Fibroblast of skin of right quadriceps (primary cell): ENCODE measurements around the gene NCAM1.

ENCODE experiments used
- DNase-seq: peaks from one replicate; pipeline ENCODE4 v3.0.0-alpha.2; 2013

The NCAM1 gene

DNA sequence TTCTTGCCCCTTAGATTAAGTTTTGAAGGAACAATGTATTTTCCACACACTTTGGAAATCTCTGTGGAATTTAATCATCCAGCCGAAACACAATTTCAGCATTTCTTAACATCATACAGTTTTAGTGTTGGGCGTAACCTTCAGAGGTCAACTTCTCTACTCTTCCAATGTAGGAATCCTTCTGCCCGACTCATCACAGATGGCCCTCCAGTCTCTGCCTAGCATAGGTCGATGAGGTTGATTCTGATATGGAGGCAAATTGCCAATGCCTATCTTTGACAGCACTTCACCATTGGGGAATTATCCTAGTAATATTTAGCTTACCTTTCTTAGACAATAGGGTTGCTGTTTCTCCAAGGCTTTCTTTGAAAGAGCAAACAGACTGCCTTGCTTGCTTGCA is 177.5 kb downstream of the NCAM1 start:
- no peak for DNase-seq

DNA sequence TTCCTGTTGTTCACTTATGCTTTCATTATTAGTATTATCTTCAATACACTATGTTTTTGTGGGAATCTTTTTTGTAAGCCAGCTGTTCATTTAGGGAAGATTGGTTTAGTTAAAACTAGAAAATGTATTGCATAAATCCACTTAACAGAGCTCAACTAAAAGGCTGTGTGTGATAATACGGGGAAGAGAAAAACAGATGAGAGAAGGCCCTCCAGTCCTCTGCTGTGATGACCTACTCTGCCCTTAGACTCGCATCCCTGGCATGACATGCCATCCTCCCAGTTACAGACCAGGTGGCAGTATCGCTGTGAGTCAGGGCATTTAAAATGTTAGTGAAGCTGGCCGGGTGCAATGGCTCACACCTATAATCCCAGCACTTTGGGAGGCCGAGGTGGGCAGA is 179.8 kb downstream of the NCAM1 start:
- no peak for DNase-seq

DNA sequence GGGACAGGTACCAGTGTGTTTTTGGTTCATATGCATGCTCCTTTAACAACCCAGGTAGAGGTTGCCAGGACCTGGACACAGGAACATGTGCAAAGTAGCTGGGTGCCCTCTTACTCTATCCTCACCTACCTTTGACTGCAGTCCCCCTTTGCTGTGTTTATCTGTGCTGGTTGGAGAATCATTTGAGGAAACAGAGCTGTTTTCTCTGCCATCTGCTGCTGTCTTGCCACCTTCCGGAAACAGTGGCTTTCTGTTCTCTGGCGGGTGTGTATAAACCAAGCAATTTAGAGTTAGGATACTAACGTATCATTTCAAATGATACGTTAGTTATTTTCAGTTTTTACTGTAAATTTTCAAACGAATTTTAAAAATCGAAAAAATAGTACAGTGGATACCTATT is 181.3 kb downstream of the NCAM1 start:
- no peak for DNase-seq

DNA sequence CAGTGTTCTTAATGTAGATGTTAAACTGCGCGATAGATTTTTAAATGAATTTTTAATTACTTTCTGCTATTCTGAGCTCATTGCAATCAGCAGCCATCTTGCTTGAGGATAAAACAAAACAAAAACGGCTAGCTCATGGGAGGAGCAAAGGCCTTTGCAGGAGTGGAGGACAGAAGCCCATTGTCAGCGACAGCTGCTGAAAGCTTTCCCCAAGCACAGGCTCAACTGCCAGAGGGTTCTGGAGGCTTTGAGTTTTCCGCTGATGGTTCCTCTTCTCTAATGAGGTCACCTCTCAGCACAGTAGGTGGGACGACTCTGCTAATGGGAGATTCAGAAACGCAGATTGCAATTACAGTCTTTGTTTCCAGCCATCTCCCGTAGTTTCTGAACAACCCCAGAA is 186.0 kb downstream of the NCAM1 start:
- DNase-seq = no peak

DNA sequence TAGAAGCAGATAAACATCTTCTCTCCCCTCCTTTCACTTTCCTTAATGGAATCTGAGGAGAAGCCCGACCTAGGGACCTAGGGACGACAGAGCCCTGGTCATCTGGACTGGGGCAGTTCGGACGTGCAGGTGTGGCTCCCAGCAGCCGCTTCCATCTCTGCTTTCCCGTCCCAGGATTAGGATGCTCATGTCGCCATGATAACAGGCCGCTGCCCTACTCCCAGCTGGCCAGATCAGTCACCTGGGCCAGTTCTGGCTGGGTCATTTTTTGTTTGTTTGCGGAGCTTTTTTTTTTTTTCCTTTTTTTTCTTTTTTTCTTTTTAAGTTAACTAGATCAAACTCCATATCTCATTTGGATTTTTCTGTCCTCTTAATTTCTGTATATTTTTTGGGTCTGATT is 186.9 kb downstream of the NCAM1 start:
- no peak for DNase-seq

DNA sequence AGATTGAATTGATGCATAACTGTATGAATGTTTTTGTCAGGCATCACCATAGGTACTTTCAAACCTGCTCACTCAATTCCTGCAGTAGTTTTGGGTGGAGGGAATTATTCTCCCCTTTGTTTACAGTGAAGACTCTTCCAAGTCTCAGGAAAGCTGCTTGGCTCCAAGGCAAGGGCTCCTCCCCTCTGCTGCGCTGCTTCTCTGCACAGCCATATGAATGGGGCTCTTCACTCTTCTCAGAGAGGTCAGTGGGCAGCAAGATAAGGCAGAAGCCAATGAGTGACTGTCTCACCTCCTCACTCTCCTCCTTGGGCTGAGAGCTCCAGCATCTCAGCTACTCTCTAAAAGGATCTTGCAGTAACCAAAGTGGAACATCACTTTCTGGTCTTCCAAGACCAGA is 187.4 kb downstream of the NCAM1 start:
- DNase-seq = no peak

DNA sequence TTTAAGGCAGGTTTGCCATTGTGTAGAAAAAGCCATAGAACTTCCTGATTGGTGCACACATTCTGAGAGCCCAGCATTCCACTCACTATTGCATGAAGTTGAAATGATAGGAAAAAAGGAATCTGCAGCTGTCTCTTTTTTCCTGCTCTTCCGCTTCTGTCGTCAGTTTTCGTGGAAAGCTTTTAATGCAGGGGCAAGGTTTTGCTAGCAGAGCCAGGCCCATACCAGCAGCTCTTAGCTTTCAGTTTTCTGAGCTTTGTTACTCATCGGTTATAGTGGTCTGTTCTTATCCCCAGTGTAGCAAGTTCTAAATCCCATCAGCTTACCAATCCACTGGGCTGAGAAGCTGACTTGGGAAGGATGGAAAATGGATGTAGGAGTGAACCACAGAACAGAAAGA is 190.3 kb downstream of the NCAM1 start:
- no peak for DNase-seq

DNA sequence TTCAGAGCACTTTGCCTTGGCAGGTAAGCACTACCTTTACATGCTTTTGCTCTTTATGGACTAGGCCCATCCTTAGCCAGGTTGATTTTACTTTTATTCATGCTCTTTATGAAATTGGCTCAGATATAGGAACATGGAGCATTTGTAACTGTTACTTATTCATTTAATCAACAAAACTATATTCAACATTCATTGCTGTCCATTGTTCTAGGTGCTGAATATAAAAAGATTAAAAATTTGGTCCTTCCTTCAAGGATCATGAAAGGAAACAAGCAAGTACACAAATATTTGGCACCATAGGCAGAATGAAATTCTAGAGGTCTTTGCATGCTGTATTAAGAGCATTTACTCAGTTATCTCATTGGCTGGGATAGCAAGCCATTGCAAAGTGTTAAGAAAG is 191.3 kb downstream of the NCAM1 start:
- no peak for DNase-seq

DNA sequence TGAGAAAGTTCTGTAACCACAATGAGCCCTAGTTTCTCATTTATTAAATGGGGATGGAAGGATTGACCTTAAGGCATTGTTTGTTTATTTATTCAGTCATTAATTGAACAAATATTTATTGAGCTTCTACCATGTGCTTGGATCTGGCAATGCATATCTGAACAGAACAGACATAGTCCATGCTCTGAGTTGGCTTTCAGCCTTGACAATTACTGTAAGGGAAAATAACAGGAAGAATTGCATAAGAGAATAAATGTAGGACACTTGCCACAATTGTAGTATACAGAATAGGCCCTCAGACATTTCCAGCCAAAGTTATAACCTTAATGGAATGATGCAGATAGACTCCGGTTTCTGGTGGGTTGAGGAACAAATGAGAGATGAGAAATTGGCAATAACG is 192.6 kb downstream of the NCAM1 start:
- DNase-seq = no peak

DNA sequence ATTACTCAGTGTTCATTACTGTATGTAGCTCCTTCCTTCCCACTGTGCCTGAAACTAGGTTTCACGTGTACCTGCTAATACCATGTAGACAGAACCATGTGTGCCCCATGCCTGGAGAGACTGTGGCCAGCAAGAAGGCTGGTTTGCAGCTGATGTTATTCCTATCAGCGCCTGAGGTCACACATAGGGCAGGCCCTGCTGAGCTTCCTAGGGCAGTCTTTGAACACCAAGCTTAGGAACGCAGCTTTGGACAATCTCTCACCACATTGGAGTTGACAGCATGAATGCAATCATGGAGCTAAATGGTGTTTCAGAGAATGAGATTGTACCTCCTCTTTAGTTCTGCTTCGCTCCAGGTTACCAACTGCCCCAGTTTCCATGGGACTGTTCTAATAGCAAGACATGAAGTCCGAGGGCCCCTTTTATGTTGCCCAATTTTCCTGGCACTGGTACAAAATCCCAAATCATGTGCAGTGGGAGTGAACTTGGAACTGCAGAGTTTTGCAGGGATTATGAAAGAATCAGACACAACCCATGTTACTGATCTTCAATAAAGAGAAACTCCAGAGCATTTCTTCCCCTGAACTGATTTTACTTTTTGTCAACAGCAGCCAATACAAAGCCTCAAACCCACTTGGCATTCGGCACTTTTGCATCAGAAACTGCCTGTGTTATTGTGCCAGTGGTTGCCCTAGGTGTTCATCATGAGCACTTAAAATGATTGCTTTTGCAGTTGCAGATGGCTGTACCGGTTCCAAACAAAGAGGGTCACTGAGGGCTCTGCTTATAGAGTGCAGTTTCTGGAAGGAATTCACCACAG is 199.0 kb downstream of the NCAM1 start:
- no peak for DNase-seq

DNA sequence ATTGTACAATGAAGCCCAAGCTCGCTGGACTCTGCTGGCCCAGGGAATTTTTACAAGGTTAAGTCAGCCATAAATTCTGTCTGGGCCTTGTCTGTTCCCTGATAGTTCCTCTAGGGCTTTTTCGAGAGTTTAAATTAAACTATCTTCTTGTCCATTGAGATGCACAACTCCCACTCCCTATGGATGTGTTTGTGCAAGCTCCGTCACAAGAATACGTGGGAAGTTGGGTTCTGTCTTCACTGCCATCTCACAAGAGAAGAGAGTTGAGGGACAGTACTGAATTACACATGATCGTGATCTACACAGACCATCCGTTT is 199.5 kb downstream of the NCAM1 start:
- DNase-seq = no peak

DNA sequence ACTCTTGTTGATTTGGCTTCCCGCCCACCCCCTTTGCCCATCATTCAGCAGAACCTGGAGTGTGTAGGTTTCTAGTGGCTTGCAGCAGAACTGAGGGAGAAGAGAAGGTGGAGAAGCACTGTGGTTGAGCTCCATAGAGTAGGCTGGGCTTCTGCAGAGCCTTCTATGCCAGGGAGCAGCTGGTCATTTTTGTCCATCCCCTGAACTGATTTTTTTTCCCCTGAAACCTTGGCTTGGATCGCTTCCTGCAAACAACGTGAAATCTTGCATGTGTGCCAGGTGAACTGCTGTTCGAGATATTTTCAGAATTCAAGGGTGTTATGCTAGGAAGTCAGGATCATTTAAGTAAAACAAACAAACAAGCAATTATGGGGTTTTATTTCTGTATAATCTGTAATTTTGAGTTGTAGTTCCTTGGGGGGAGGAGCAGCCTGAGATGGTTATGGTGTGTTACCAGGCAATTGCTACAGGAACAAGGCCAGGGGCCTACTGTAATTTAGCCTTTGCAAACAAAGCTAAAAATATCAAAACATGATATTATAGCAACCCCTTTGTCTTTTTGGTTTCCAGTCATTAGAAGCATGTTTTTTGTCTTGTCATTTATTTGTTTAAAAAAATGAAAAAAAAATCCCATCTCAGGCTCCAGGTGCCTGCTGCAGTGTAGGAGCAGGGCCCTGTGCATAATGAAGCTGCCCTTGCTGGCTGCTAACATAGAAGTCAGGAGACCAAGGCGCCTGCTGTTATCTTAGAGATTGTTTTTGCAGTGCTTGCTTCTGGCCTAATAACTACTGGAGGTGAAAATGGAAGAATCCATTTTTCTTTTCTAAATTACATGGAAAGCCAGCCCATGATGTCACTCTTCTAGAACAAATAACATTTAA is 200.7 kb downstream of the NCAM1 start:
- no peak for DNase-seq

DNA sequence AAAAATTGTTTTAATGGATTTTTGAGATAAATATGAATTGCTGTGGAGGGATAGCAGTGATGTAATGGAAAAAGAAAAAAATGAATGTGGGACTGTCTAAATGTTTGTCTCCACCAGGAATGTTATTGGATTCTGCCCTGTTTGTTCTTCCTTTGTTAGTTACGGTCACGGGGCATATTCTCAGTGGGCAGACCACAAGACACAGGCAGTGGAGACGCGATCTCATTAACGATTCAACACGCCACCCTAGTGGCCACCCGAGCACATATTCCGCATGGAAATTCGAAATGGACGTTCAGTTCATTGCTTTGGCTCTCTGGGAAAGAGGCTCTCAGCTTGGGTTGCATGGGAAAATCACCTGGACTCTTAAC is 201.4 kb downstream of the NCAM1 start:
- no peak for DNase-seq

DNA sequence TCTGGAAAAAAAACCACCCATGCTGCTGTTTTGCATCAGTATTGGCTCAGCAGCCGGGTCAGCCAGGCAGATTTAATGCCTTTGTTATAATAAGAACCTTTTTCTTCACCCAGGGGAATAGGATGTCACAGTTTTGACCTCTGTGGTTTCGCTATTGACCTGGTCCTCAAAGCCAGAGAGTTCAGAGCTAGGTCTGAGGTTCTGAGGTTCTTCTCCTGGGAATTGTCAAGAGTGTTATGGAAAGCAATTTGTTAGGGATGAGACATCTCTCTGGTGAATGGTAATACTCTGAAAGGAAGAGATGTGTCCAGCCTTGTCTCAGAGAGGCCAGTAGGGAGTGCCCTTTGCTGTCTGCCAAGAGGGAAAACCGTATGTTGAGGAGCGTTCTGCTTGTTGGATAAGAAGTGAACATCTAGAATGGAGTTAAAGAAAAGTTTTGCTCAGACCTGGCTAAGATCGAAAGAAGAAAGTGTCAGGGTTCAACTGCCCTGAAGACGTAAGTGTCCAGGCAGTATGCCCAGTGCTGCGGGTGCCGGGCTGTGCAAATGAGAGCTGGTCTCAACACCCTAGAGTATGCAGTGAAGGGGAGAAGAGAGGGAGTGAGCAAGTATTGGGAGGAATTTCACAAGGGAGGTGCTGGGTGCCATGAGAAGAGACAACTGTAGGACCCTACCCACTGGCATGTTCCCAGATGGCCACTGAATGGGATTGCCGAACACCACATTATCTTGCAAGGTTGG is 202.2 kb downstream of the NCAM1 start:
- peak; percentile 38 for DNase-seq

DNA sequence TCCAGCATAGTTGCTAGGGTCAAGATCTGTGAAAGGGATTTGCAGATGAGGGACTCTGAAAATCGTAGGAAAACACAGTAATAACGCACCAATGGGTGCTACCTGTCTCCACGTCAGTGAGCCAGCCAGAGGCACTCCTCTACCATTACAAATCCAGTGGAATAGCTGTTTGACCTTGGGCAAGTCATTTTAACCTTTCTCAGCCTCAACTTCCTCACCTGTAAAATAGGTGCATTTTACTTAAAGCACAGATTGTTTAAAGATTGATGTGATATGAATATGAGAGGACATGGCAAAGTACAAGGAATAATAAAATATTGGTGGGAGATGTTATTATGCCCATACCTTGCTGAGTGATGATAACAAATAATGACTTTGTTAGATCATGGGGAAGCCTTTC is 205.1 kb downstream of the NCAM1 start:
- DNase-seq = no peak

DNA sequence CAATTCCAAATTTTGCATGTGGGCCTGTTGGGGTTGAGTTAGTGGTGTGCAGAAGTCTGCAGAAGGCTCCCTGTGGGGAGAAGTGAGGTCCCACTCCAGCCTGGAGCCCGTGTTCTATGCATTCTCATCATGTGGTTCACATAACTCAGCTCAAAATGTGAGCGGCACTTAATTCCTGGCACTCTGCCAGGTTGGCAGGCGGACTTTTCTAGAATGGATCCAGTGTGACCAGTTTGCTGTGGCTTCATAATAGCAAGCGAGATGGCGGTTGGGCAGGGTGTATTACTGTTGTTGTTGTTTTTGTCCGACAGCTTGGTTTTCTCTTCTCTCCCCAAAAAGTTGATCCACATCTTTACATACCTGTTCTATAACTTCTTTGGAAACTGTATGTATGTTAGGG is 206.4 kb downstream of the NCAM1 start:
- no peak for DNase-seq

DNA sequence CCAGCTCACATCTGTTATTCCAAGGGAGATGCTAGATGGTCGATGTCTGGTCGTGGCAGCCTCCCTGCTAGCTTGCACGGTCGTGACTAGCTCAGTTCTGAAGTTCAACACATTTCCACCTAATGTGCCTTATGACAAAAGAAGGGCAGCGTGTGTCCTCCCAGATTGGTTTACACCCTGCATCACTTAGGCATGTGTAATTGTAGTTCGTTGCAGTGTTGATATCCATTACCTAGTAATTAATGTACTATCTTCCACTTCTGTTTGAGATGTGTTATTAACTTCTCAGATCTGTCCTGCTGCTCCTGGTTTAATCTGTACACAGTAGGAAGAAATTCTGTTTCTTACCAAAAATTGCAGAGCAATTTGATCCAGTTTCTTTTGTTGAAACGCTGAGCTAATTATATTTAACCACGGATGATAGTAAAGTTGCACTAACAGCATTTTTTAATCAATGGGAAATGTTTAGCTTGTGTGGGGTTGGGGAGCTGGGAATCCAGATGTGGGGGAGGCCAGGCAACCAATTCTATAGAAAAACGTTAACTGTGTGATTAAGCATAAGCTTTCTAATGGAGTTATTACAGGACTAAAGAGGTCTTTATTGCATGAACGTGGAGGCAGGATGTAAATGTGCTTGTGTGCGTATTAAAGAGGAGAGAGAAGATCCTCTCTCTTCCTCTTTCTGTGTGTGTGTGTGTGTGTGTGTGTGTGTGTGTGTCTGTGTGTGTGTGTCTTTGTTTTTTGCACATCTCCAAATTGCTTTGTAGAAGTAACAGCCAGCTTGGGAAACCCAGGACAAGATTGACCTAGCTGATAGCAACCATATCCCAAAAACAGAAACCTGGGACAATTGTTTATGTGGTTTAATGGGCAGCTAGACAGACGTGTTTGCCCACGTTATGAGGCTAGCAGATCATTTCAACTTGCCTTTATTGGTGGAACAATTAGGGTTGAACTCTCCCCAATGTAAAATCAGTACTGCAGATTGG is 207.4 kb downstream of the NCAM1 start:
- DNase-seq = peak; percentile 13

DNA sequence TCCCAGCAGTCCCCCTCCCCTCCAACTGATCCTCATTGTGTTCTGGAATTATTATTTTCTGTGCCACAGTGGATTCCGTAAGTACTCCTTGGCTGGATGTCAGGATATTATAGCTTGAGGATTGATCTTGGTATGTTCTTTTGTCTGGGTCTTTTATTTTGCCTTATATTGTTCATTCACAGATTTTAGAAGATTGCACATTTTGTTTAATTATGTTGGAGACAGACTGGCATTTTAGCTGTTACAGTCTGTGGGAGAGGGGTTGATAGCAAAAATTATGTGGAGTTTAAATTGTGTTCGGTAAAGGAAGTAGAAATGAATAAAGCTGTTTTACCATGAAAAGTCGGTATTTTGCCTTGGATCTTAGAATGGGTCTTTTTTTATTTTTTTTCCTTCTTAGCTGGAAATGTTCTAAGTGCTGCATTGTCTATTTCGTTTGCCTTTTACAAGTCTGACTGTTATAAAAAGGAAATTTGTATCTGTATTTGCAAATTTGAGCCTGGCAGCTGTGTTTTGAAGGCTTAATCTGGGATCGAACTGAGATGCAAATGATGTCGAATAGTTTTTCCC is 211.2 kb downstream of the NCAM1 start:
- no peak for DNase-seq

DNA sequence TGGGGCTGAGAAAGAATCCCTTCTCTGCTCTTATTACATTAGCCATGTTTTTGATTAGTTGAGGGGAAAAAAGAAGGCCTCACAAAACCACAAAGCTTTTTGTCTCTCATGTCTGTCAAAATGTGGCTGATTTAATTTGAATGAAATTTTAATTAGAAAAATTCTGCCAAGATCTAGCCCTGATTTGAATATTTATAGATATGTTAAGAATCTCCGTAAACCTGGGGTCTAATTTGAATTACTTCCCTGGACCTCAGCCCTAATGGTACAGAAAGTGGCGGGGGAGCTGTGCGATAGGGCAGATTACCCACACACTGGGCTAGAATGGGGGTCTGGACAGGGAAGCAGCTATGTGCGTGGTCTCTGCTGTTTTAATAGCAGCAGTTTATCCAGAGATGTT is 211.9 kb downstream of the NCAM1 start:
- DNase-seq = peak; percentile 41

DNA sequence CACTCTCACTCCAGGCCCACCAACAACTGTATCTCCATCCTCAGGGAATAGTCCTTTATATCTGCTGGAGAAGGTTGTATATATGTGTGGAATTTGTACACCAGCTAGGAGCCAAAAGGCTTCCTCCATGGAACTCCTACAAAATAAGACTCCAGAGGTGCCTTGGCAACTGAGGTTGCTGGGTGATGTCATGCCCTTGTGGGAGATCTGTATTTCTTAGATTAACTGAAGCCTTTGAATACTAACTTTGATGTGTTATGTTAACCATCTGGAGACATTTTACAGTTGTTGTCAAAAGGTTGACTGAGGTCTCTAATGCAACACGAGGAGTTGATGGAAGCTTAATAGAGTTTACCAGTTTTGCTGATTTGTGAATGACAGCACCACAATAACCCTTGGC is 213.7 kb downstream of the NCAM1 start:
- peak; percentile 25 for DNase-seq

DNA sequence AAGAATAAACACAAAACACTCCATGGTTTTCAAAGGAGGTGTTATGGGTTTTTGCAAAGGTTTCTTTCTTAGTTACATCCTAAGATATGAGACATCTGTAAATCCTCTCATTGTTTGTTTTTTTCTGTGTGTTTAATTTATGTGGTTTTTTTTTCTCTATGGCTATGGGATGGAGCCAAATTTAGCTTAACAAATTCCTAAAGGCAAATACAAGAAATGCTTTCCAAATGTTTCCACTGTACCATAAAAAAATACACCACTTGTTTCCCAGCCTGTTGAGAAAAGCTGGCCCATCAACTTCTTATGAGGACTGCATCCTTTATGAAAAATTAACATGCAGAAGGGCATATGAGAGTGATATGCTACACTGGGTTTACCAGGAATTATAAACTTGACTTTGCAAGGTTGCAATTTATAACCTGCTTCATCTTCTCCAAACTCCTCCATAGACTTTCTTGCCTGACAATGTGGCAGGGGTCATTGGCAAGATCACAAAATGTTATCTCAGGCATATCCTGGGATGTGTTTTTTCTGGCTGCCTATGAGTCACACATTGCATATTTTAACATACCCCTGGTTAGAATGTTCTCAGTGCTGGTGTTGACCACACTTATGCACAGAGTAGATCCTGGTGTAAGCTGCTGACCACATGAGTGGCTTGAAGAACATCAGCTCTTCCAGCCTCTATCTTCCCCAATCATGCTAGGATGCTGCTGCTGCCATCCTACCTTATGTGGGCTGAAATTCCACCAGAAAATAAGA is 215.6 kb downstream of the NCAM1 start:
- DNase-seq = peak; percentile 88
